Hematopoietic multipotent progenitor cell (in vitro differentiated cells): ENCODE results near the gene SLAIN2. TPM values are rescaled to one million over a fixed set of nuclear protein-coding genes. Genes with fewer than 3 reads are reported as not detected.
"Not testable (repeated sequence)": the region's sequence is repeated elsewhere in the genome, so short reads cannot be mapped to it uniquely, and the experiment has no call there.

Experiments used
- DNase-seq, 3 donors: peaks; one replicate each; pipeline ENCODE4 v3.0.0-alpha.2; 2011 to 2015; ENCODE audit warnings: low read depth in 2 of 3, low spot score in 2 of 3
- total RNA-seq: library from RNA; depleted of rRNA; stranded (reverse); fragments of >200 nt; gene quantifications from one replicate; pipeline ENCODE4 v1.2.3, GENCODE V29; 2012

SLAIN2 gene
- total RNA-seq, 1 donor: 17.5 TPM

DNA sequence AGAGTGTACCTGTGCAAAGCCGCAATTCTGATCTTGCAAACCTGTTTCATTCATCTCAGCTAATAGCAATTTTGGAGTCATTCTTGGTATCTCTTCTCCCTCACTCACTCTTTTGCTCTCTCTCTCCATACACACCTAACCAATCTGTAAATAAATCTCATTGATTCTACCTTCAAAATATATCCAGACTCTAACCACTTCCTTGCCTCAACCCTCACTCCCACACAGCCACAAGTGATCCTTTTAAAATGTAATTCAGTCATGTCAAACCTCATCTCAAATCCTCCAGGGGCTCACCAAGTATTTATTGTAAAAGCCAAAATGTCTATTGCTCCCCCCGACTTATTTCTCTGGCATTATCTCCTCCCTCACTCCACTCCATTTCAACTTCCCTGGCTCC, 90.1 kb downstream of the SLAIN2 start:
- no peak for DNase-seq

DNA sequence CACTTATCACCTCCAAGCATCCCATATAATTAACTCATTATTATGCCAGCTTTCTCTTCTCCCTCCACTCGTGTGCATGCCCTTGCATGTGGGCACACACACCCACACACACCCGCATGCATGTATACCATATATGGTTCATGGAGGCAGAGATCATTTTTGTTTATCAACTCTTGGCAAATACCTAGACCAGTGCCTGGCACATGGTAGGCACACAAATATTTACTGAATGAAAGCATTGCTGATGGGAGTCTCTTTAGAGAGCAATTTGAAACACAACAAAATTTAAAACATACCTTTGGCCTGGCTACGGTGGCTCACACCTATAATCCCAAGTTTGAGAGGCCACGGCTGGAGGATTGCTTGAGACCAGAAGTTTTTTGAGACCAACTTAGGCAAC, 90.7 kb downstream of the SLAIN2 start:
- DNase-seq: no peak

DNA sequence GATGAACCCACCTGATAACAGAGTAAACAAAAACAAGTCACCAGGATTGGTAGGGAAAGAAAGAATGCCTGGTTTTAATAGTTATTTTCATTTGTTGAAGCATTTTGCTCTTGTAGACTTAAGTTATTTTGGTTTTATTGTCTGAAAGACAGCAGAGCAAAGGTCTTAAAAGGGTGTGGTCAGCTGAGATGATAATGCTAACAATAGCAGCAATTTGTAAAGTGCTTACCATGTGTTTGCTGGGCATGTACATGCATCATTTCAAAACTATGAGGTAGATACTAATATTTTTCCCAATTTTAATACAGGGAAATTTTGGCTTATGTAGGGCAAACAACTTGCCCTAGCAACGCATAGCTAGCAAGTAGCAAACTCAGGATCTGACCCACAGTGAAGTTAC, 95.0 kb downstream of the SLAIN2 start:
- DNase-seq: no peak

DNA sequence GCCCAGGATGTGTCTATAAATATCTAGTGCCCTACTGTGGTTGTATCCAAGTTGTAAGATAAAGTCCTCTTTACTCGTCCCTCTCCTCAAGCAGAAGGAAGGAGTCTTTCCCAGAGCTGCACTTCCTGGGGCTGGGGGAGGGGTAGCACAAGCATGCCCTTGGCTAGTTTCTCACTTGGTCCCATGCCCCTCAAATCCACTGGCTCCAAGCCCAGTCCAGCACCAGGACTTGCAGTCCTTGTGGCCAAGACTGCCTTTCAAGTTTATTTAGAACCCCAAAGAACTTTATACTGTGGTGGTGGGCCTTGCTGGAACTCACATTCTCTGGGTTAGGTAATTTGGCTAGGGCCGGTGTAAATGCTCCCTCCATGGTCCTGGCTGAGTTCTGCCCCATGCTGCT, 98.7 kb downstream of the SLAIN2 start:
- no peak for DNase-seq

DNA sequence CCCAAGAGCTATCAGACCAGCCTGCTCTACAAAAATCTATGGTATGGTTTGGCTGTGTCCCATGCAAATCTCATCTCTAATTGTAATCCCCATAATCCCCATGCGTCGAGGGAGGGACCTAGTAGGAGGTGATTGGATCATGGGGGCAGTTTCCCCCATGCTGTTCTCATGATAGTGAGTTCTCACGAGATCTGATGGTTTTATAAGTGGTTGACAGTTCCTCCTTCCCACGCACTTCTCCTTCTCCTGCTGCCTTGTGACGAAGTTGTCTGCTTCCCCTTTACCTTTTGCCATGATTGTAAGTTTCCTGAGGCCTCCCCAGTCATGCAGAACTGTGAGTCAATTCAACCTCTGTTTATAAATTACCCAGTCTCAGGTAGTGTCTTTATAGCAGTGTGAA, 99.6 kb downstream of the SLAIN2 start:
- DNase-seq: not testable (repeated sequence)

DNA sequence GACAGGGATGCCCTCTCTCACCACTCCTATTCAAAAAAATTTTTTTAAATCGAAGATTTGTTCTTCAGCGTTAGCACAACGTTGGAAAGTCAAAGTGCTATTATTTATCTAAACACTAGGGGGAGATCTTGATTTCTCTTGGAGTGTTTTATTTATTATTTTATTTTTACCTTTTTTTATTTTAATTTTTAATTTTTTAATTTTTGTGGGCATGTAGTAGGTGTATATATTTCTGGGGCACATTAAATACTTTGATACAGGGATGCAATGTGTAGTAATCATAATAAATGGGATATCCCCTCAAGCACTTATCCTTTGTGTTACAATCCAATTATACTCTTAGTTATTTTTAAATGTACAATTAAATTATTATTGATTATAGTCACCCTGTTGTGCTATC, 104.4 kb downstream of the SLAIN2 start:
- peak in 2 of 3 donors; percentile 4 to 33 for DNase-seq

DNA sequence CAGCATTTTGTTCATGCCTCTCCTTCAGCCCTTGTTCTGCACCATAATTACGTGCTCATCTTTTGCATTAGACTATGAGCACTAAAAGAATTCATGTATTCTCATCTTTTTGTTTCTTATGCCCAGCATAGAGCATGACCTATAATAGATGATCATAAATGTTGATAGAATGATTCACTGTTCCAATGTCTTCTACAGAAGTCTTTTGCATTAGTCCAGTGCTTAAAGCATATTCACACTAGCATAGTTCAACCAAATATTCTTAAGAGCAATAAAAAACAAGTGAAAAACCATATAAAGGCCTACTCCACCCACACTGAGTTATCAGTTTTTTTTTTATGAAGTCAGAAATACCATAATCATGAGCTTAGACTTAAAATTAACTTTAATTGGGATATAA, 105.3 kb downstream of the SLAIN2 start:
- DNase-seq: no peak

DNA sequence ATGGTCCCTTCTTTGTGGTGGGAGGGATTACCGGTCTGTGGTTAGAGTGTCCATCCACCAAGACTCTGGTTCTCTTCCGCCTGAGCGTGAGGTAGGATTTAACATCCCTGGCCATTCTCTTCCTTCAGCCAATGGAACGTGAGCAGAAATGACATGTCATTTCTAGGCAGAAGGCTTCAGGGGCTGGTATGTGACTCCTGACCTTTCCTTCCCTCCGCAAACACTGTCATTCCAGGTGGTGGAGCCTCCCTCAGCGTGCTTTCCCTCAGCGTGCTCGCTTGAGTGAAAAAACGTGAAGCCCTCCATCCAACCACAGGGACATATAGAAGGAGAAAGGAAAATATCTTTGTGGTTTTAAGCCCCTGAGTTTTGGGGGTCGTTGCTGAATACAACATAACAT, 107.8 kb downstream of the SLAIN2 start:
- DNase-seq: no peak

DNA sequence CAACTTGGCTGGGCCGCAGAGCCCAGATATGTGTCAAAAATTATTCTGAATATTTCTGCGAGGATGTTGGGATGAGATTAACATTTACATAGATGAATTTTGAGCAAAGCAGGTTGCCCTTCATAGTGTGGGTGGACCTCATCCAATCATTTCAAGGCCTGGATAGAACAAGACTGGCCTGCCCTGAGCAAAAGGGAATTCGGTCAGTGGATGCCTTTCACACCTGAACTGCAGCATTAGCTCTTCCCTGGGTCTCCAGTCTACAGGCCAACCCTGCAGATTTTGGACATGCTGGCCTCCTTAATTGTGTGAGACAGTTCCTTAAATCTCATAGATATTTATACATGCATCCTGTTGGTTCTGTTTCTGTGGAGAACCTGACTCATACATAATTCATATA, 109.4 kb downstream of the SLAIN2 start:
- no peak for DNase-seq

DNA sequence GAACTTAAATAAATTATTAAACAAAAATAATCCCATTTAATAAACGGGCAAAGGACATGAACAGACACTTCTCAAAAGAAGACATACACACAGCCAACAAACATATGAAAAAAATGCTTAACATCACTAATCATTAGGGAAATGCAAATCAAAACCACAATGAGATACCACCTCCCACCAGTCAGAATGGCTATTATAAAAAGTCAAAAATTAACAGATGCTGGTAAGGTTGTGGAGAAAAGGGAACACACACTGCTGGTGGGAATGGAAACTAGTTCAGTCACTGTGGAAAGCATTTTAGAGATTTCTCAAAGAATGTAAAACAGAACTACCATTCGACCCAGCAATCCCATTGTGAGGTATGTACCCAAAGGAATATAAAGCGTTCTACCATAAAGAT, 110.3 kb downstream of the SLAIN2 start:
- not testable (repeated sequence) for DNase-seq

DNA sequence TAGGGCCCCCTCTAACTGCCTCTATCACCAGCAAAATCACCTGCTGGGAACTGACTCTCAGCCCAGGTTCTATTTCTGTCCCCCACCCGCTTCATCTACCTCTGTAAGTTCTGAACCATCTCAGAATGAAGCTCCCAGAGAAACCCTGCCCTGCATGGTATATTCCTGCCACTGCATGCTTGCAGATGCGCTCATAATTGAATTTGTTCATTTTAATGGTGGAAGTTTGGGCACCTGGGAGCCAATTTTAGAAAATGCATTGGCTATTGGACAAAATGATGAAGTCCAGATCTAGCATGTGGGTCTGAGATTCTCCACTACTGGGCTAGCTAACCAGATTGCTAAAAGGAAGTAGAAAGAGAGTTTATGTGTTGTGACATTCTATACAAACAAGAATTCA, 113.3 kb downstream of the SLAIN2 start:
- no peak for DNase-seq

DNA sequence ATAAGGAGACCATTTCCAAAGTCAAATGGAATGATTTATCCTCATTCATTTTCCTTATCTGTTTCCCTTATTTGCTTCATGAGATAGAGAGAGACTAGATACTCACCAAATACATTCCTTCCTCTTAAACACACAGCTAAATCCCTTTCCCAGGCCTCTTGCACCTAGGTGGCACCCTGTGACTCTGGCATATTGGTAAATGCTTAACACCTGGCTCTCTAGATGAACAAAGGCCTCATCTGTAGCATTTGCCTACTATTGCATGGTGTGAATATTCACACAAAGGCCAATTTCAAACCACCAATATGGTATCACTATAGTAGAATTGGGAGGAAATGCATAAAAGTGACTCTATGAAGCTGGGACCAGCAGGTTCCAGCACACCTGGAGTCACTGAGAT, 119.7 kb downstream of the SLAIN2 start:
- no peak for DNase-seq

DNA sequence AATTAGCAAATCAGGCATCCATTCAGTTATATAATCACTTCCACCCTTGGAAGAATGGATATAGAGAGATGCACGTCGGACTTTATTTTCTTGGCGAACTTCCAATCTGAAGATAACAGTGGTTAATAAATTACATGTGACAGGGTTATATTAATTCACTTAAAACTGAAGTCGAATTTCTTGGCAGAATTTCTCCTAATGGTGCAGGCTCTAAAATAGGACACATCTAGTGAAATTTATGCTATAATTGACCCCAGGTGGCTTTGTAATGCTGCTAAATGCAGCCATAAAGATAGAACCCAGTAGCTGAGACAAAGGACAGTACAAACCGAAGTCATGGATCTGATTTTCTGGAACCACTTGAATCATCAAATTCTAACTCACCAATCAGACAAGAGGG, 121.0 kb downstream of the SLAIN2 start:
- DNase-seq: no peak

DNA sequence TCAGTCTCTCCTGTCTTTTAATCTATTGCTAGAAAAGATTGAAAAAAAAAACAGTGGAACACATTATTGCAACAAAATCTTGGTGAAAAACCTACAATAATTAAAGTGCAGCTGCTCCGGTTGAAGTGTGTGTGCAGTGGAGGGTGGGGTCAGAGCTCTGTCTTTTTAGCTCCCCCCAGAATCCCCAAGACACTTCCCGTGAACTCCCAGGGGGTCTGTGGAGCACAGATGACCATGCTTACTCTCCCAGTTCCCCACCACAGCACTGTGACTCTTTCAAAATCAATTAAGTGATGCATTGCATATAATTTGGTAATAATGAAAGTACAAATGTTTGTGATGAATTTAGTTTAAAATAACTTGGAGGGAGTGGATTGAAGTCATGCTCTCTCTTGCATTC, 126.1 kb downstream of the SLAIN2 start:
- DNase-seq: no peak

DNA sequence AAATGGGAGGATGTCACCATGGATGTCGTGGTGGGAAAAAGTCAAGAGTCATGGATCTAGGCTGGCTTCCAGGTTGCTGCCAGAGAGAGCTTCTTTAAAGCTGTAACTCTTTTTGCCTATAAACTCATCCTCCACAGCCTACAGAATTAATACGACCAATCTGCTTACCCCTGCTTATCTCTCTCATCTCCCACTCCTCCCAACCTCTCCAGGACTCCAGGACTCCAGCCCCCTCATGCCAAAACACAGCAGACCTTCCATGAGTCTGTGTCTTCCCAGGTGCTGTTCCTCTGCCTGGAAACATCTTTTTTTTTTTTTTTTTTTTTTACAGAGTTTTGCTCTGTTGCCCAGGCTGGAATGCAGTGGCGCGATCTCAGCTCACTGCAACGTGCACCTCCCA, 126.6 kb downstream of the SLAIN2 start:
- no peak for DNase-seq

DNA sequence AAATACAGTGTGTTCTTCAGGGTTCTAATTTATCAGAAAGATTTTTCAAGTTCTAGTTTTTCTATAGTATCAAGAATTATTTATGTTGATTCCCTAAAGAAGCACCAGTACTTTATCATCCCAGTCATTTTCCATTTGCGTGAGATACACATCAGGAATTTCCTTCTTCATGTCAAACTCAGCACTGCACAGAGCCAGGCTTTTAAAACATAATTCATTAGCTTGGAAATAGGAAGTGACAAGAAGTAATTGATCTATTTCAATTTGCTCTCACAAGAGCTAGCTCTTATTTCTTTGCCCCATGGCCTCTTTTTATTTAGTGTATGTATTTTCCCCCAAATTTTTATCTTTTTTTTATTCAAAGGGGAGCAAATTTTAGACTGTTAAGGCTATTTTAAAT, 128.8 kb downstream of the SLAIN2 start:
- no peak for DNase-seq

DNA sequence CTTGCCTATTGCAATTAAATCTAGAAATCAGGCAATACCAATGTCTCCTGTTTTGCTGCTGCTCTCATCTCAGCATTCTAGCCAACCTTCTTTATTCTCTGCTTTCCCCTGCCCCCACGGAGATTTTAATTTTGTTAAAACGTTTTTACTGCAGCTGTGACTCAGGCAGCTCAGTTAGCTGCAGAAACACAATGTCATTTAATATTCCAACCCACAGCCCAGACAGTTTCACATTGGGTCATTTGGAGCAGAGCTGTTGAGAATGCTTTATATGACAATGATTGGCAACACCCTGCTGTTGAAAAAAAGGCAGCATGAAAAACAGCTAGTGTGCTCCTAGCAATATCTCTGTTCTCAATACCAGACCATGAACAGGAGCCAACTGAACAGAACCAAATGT, 129.2 kb downstream of the SLAIN2 start:
- no peak for DNase-seq

DNA sequence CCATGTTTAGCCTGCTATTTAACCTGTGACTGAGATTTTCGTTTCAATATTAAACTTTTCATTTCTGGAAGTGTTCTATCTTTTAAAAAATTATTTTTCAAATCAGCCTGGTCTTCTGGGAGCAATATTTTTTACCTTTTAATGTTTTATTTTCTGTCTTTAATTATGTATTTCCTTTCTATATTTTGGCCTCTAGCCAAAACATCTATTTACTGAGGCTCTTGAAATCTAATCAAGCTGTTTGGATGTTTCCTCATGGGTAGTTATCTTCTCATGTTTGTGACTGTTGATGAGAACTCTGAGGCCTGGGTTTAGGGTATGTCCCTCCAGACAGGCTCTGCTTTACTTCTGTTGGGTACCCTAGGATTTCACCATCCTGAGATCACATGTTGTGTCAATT, 131.5 kb downstream of the SLAIN2 start:
- DNase-seq: no peak

DNA sequence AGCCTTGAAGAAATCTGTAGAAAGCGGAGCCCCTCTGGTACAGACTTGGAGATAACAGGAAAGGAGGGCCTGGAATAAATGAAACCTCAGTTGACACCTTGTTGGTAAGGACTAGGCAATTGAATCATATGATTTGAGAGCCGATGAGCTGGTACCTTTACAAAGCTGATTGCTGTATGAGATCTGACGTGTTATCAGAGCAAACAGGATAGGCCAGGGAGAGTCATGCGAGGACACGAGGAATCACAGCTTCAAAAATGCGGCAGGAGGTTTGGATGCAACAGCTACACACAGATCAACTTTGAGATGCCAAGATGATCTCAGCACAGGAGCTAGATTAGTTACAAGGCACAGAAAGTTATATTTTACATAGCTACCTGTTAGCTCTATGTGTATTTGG, 134.4 kb downstream of the SLAIN2 start:
- DNase-seq: no peak

Other genes starting within 250 kb of the SLAIN2 start
- 3.8 TPM for gene TXK, start 207.3 kb upstream of the SLAIN2 start, total RNA-seq
- gene TEC, start 71.7 kb upstream of the SLAIN2 start, total RNA-seq: 14.8 TPM
- 2.7 TPM for gene SLC10A4, start 141.8 kb downstream of the SLAIN2 start, total RNA-seq
- under 0.01 TPM for gene ZAR1, start 148.7 kb downstream of the SLAIN2 start, total RNA-seq